Stomach (tissue), 9 donors: ENCODE data around the gene FIGNL1. TPM values are rescaled to one million over a fixed set of nuclear protein-coding genes. Genes with fewer than 3 reads are reported as not detected.

Source experiments
- DNase-seq, 2 donors: peaks; one replicate each; pipeline versions ENCODE4 v3.0.0 to v3.0.0-alpha.2; 2013 to 2019
- H3K27ac ChIP-seq, 5 donors: fragments of 200-600 bp in 4 of 5; sonication (generic) in 4 of 5; one replicate each; pipeline ENCODE4 v1.5.1; 2013 to 2019; ENCODE audit warnings: mild to moderate bottlenecking in 1 of 5, moderate library complexity in 1 of 5
- H3K27me3 ChIP-seq, 3 donors: fragments of 200-600 bp; sonication (generic); one replicate each; pipeline ENCODE4 v1.5.1; 2017 to 2019; ENCODE audit warnings: mixed run types in 1 of 3
- H3K36me3 ChIP-seq, 4 donors: fragments of 200-600 bp; sonication (generic); 1 replicate in 3 of 4; 2 replicates in 1 of 4; pipeline ENCODE4 v1.5.1; 2016 to 2019
- H3K4me1 ChIP-seq, 4 donors: fragments of 200-600 bp; sonication (generic); one replicate each; pipeline ENCODE4 v1.5.1; 2016 to 2019
- H3K4me3 ChIP-seq, 4 donors: fragments of 200-600 bp; sonication (generic) in 3 of 4; one replicate each; pipeline ENCODE4 v1.5.1; 2016 to 2019; ENCODE audit warnings: mild to moderate bottlenecking in 1 of 4
- H3K9me3 ChIP-seq, 4 donors: fragments of 200-600 bp; sonication (generic); one replicate each; pipeline ENCODE4 v1.5.1; 2016 to 2019
- EP300 ChIP-seq: sonication (generic); formaldehyde crosslinking; IDR thresholded peaks from one replicate; pipeline ENCODE4 v1.6.1; 2017; ENCODE audit warnings: antibody characterized with exemption
- POLR2A ChIP-seq, 4 donors: fragments of 450-650 bp; IDR thresholded peaks; one replicate each; pipeline ENCODE4 v1.6.1; 2016; ENCODE audit warnings: antibody characterized with exemption in 4 of 4, control low read depth in 2 of 4, mild to moderate bottlenecking in 1 of 4, moderate library complexity in 1 of 4
- POLR2AphosphoS5 ChIP-seq, 3 donors: sonication (generic); formaldehyde crosslinking; IDR thresholded peaks; one replicate each; pipeline ENCODE4 v1.6.1; 2016; ENCODE audit warnings: antibody characterized with exemption in 3 of 3
- WGBS, 5 donors: extraction: QIAGEN DNeasy Blood & Tissue Kit in 3 of 5; methylation state at CpG; one replicate each; pipeline versions ENCODE4 v1.1.5 to v1.1.7; 2013 to 2018; 5-methylcytosine and 5-hydroxymethylcytosine counted together
- intact Hi-C: fragments of 100-400 bp; cut with DNase I; formaldehyde crosslinking; loops from one replicate; pipeline ENCODE4 v1.15.1; 2023; ENCODE audit warnings: low total_unique reads
- polyA plus RNA-seq, 3 donors: library from polyadenylated mRNA; stranded (reverse); fragments of 200-250 nt; gene quantifications; one replicate each; pipeline ENCODE4 v1.2.3, GENCODE V29; 2013
- total RNA-seq, 5 donors: library from RNA; depleted of rRNA; stranded (reverse); fragments of >200 nt; gene quantifications; one replicate each; pipeline versions ENCODE4 v1.1.0 to v1.2.3, GENCODE V29; 2014 to 2016
- TF ChIP-seq, protein P1 (sequence below), 7 experiments: fragments of 450-650 bp in 4 of 7; fragments of 200-600 bp in 3 of 7; sonication (generic) in 3 of 7; IDR thresholded peaks; one replicate each; pipeline ENCODE4 v1.5.1; 2016 to 2019; ENCODE audit warnings: antibody characterized with exemption in 7 of 7, control low read depth in 2 of 7, mild to moderate bottlenecking in 1 of 7
- donor health status: healthy with polysubstance abuse.
- donor health status: Bipolar disorder and iron deficiency.
- donor health status: healthy.

FIGNL1 gene
- total and polyA plus RNA-seq, 8 donors: 0.29 to 32.1 (median 5.1) TPM

DNA sequence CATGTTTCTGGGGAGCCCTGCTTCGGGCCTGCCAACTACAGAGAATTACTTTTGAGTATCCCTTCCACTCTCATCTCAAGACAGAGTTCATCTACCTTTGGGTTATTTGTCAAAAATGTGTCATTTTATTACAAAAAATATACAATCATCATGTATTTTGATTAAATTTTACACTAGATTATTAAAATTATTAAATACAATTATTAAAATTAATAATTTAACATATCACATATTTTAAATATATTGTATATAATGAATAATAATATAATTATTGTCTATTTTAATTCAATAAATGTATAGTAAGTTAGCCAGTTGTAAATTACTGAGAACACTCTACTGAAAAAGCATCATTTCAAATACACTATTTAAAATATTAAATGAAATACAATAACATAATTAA lies 50.9 kb downstream of the FIGNL1 start:
- Histone ChIP-seq H3K36me3 (peaks cover 0 to 19% (median 17%) of the 10 kb centered on the region in 4 donors), H3K4me3 (no peak overlapping the region), H3K27ac (no peak overlapping the region), H3K9me3 (no peaks in the 10 kb centered on the region), H3K4me1 (peaks cover 0 to 15% (median 4%) of the 10 kb centered on the region in 4 donors), H3K27me3 (peaks cover 3 to 40% (median 6%) of the 10 kb centered on the region in 3 donors)
- intact Hi-C loops: no loop called here
- no peak for DNase-seq
- 83 to 95% (median 86%) methylated on average over 1 of the region's 1 CpG for whole genome bisulfite sequencing, 5 donors
- TF ChIP-seq POLR2AphosphoS5 (IDR thresholded peaks at IDR 0.05): no peak
- TF ChIP-seq, protein P1, sequence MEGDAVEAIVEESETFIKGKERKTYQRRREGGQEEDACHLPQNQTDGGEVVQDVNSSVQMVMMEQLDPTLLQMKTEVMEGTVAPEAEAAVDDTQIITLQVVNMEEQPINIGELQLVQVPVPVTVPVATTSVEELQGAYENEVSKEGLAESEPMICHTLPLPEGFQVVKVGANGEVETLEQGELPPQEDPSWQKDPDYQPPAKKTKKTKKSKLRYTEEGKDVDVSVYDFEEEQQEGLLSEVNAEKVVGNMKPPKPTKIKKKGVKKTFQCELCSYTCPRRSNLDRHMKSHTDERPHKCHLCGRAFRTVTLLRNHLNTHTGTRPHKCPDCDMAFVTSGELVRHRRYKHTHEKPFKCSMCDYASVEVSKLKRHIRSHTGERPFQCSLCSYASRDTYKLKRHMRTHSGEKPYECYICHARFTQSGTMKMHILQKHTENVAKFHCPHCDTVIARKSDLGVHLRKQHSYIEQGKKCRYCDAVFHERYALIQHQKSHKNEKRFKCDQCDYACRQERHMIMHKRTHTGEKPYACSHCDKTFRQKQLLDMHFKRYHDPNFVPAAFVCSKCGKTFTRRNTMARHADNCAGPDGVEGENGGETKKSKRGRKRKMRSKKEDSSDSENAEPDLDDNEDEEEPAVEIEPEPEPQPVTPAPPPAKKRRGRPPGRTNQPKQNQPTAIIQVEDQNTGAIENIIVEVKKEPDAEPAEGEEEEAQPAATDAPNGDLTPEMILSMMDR (IDR thresholded peaks at IDR 0.05): no peak
- no peak for TF ChIP-seq EP300

DNA sequence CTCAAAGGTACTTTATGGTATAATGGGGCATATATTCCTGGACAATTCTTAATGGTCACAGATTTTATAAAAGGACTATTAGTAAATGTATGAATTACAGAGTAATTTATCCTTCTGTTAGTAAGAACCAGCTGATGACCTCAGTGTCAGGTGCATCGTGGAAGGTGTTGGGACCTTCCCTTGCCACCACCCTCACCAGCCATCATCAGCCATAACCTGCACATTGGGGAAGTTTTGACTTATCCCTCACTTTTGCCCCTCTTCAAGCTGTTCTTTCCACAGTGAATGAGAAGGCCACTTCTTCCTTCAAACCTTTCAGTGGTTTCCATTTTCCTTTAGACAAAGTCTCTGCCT lies 52.2 kb downstream of the FIGNL1 start:
- peaks cover 0 to 26% (median 17%) of the 10 kb centered on the region in 4 donors for H3K36me3 ChIP-seq
- intact Hi-C loops: no loop called here
- no peak for DNase-seq
- H3K27me3 ChIP-seq: peaks cover 3 to 40% (median 6%) of the 10 kb centered on the region in 3 donors
- TF ChIP-seq, protein P1 (IDR thresholded peaks at IDR 0.05): no peak
- no peak overlapping the region for H3K27ac ChIP-seq
- no peaks in the 10 kb centered on the region for H3K9me3 ChIP-seq
- H3K4me1 ChIP-seq: peaks cover 0 to 15% (median 4%) of the 10 kb centered on the region in 4 donors
- no peak overlapping the region for H3K4me3 ChIP-seq
- WGBS, 5 donors: 58 to 82% (median 75%) methylated on average over 1 of the region's 1 CpG

DNA sequence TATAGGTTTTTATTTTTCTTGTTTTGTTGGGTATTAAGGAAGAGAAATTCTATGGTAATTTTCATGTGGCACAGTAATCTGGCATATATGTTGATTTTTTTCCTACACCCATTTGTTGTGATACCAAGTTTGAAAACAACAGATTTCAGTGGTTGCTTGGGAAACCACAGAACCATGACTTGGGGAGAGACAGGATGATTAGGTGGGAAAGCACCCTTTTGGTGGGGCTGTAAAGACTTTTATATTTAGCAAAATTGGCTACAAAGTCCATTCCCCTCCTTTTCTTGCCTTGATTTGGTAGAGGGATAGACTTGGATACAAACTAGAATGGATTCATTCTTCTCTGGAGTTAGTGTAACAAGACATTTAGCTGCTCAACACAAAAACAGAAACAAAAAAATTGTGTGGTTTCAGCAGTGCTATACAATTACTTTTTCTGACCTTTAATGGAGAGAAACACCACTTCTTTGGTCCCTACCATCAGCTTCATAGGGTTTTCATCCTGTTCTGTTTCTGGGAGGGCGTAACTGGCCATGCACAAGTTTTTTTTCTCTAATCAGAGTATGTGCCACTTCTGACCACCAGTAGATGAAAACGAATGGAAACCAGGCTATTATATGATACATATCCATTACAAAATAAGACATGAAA lies 52.7 kb downstream of the FIGNL1 start:
- no peak overlapping the region for H3K4me3 ChIP-seq
- peaks cover 3 to 40% (median 6%) of the 10 kb centered on the region in 3 donors for H3K27me3 ChIP-seq
- DNase-seq: no peak
- H3K4me1 ChIP-seq: peaks cover 0 to 15% (median 4%) of the 10 kb centered on the region in 4 donors
- WGBS, 5 donors: 69 to 82% (median 81%) methylated on average over 2 of the region's 2 CpGs
- H3K9me3 ChIP-seq: no peaks in the 10 kb centered on the region
- peaks cover 0 to 29% (median 17%) of the 10 kb centered on the region in 4 donors for H3K36me3 ChIP-seq
- intact Hi-C loops: no loop called here
- TF ChIP-seq, protein P1 (IDR thresholded peaks at IDR 0.05): no peak
- TF ChIP-seq POLR2AphosphoS5 (IDR thresholded peaks at IDR 0.05): no peak
- TF ChIP-seq EP300: no peak
- TF ChIP-seq POLR2A (IDR thresholded peaks at IDR 0.05): no peak
- no peak overlapping the region for H3K27ac ChIP-seq

DNA sequence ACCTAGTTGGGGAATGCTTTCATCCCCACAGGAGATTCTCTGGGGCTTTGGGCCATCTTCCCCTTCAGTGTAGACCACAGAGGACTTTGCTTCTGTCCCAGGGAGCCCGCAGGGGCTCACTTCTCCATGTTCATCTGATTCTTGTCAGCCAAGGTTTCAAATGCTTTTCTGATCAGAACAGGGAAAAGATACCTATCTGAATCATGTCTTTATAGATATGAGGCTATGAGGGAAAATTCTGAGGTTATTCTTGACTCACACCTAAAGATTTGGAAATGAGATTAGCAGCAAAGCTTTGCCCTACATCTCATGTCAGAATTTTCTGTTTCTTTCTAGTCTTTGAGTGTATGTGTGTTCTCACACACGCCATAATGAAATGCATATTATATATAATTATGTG lies 53.3 kb downstream of the FIGNL1 start:
- peaks cover 3 to 35% (median 6%) of the 10 kb centered on the region in 3 donors for H3K27me3 ChIP-seq
- peaks cover 0 to 35% (median 17%) of the 10 kb centered on the region in 4 donors for H3K36me3 ChIP-seq
- peaks cover 0 to 15% (median 4%) of the 10 kb centered on the region in 4 donors for H3K4me1 ChIP-seq
- H3K4me3 ChIP-seq: no peak overlapping the region
- 82 to 89% (median 87%) methylated on average over 2 of the region's 2 CpGs for WGBS, 5 donors
- TF ChIP-seq, protein P1 (IDR thresholded peaks at IDR 0.05): no peak
- no peak for TF ChIP-seq EP300
- no peak for TF ChIP-seq POLR2AphosphoS5 (IDR thresholded peaks at IDR 0.05)
- no peak for TF ChIP-seq POLR2A (IDR thresholded peaks at IDR 0.05)
- no peak for DNase-seq
- intact Hi-C loops: no loop called here
- no peaks in the 10 kb centered on the region for H3K9me3 ChIP-seq
- no peak overlapping the region for H3K27ac ChIP-seq
